GM04504 (cell line): Measurements from ENCODE around the gene C9orf50.

ENCODE experiments used
- DNase-seq: peaks from one replicate; pipeline ENCODE4 v3.0.0-alpha.2; 2012; ENCODE audit warnings: low read depth

Gene C9orf50

DNA sequence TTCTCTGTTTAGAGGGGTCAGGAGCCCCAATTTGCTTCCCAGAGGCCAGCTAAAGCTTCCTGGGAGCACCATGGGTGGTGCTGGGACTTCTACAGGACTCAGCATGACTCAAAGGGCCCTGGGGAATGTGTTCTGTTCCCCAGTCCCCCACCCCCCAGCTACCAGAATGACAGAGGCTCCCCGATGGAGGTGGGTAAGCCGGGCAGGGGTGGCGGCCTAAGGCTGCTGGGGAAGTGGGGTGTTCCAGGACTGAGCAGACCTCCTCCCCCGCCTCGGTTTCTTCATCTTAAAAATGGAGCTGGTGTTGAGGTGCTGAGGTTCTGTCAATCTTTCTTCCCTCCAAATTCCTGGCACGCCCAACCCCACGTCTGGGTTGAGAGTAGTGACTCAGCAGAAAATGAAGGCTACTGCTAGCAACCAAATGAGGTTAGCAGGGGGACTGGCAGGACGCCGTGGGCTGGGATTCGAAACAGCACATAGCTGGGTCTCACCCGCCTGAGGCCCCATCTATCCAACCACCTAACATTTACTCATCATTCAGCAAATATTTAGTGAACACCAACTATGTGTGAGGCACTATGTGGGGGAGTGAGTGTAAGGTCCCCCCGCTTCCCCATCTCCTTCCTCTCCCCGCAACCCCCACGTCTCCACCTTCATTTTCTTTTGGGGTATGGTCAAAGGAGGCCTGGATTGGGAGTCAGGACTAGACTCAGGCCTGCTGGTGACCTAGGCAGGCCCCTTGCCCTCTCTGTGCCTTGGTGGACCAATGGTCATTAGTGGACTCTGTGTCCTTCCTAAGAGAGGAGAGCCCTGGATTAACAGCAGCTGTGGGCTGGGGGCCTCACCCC lies 50.2 kb downstream of the C9orf50 start:
- peak; percentile 81 for DNase-seq

DNA sequence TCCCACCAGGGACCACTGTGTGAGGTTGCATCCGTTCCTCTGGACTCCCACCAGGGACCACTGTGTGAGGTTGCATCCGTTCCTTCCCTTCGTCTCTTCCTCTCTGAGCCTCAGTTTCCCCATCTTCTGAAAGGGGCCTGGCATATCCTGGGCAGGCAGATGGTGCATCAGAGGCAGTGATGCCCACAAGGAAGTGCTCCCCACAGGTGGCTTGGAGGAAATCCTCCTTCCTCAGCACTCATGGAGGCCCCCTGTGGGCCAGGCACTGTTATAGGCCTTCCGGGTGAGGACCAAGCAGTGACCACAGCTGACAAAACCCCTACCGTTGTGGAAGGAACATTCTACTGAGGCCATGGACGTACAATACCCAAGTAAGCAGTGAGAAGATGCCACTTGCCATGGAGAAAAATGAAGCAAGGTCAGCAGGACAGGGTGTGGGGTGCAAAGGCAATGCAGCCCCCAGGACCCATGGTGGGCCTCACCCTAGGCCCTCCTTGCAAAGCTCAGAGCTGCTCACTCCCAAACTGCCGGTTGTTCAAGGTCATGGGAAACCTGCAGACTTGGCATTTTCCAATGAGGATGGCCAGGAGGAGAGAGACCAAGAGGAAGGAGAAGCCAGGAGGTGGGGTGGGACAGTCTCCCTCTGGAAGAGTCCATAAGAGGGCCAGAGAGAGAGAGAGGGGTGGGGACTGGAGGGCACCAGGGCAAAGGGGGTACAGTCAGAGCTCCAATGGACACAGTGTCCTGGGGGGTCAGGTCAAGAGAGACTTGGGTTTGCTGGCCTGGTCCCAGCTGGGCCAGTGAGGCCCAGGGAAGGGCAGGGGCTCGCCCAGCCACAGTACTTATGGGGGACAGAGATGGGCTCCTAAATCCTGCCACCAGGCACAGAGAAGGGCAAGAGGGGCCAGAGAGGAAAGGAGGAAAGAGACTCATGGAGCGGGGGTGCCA lies 51.1 kb downstream of the C9orf50 start:
- no peak for DNase-seq

DNA sequence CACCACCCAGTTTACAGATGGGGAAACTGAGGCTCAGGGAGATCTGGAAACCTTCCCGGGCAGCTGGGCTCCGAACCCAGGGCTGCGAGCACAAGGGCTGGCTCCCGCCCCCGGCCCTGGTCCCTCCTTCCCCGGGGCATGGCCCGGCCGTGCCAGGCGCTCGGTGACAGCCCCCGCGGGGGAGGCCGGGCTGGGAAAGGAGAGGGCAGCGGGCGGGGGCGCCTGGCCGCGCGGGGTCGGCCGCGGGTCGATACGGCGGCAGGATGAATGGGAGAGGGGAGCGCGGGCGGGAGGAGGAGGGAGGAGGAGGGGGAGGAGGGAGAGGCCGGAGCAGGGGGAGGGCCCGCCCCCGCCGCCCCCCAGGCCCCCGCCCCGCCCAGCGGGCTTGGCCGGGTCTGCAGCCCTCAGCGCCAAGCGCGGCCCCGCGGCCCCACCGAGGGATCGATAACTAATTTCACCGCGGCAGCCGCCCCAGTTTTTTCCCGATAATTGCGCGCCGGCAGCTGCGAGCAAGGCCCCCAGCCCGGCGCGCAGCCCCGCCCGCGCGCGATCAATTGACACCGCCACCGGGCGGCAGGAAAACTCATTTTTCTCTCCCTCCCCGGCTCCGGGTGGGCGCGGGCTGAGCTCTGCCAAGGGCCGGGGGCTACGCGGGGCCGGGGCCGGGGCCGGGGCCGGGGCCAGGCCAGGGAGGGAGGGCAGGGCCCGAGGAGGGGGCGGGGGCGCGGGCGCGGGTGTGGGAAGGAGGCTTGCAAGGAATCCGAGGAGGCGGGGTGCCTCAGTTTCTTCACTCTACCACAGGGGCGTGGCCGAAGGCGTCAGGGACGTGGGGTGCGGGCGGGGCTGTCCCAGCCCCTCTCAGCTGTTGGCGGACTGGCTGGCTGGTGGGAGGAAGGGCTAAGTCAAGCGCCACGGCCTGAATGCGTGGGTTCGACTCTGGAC lies 52.1 kb downstream of the C9orf50 start:
- no peak for DNase-seq

DNA sequence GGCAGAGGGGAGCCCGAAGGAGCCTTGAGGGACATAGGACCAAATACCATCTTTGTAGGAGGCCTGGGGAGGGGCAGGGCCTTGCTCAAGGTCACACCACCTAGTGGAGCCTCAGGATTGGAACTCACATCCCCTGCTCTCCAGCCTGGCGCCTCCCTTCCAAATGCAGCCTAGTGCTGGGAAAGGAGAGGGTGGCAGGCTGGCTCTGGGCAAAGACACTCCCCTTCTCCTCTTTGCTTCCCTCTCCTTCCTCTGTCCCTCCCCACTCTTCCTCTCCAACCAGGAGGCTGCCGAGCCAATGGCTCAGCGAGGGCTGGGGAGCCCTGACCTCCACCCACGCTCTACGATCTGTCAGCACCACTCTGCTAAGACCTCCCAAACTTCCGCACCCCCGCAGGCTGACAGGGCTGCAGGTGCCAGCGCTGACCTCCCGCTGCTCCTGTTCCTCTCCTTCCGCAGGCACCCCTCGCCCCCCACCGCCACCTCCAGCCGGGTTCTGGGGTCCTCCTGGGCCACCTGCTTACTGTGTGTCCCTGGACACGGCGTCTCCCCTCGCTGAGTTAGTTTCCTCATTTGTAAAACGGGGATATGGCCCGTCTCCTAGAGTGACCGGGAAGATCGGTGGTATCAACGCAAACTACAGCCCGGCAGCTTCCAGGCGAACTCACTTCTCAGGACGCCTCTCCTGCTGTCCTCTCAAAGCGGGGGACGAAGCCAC lies 52.9 kb downstream of the C9orf50 start:
- DNase-seq = no peak

DNA sequence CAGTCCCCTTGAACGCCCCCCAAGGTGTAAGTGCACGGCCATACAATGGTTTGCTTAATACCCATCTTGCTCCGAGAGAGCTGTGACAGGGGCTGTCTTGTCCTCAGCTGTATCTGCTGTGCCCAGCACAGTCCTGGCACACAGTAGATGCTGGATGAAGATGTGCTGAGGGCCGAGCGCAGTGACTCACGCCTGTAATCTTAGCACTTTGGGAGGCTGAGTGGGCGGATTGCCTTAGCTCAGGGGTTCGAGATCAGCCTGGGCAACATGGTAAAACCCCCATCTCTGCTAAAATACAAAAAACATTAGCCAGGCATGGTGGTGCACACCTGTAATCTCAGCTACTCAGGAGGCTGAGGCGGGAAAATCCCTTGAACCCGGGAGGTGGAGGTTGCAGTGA lies 53.6 kb downstream of the C9orf50 start:
- no peak for DNase-seq

GRCh38 chr9:129566563-129567266 lies 54.2 kb downstream of the C9orf50 start:
- no peak for DNase-seq

- DNase-seq = no peak
Observed at GRCh38 chr9:129562917-129563316, 58.0 kb downstream of the C9orf50 start.

DNA sequence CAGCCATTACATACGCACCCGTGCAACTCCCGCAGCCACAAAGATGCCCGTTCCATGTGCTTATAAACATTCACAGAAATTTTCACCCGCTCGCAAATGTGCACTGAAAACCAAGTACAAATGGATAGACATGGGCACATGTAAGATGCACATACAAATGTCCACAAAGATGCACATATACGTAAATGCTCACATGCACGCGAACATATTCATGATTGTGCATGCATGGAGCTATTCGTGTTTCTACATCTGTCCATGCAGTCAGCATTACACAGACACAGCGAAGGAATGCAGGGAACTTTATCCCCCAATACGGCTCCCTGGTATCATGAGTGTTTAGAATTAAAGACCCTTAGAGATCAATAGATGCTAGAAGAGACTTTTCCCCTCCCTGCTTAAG lies 58.4 kb downstream of the C9orf50 start:
- DNase-seq = no peak
